Measurements from ENCODE around the gene IER3IP1. TPM values are rescaled to one million over a fixed set of nuclear protein-coding genes. Genes with fewer than 3 reads are reported as not detected.

Gene IER3IP1
- total and polyA plus RNA-seq, 2 of the 13 experiments (the other 11 are each of a cell fraction or from before 2014, with no cell fraction given), result 18.7 to 26.1 TPM

DNA sequence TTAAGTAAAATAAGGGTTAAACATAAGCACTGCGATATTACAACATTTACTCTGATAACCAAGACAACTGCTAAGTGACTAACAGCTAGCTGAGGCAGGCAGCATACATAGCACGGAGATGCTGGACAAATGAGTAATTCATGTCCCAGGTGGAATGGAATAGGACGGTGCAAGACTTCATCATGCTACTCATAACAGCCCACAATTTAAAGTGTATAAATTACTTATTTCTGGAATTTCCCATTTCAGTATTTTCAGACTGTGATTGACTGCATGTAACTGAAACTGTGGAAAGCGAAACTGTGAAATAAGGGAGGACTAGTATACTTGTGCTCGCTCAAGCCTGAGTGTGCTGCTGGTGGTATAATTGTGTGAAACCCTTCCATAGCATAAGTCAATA lies 12.9 kb downstream of the IER3IP1 start:
- DNase-seq (ENCODE audit: low spot score), result no peak
- CTCF ChIA-PET (ENCODE audit: low intra/inter-chr PET ratio, low total read pairs), result no interaction called here
- no peak for ATAC-seq
- H3K79me2 ChIP-seq (ENCODE audit: insufficient read depth, low read length), result peaks cover 85% of the 10 kb centered on the region
- no peaks in the 10 kb centered on the region for H3K9me3 ChIP-seq (ENCODE audit: low read length)
- in situ Hi-C loops (cut with HindIII; ENCODE audit: extremely low pct_ligation_motif_present, low pct_unique_long_range_greater_than_20kb) (no loop called here), intact Hi-C loops (cut with micrococcal nuclease; ENCODE audit: unreplicated experiment) (no loop called here)
- H3K4me1 ChIP-seq (ENCODE audit: insufficient read depth, low read length), result no peaks in the 10 kb centered on the region
- peaks cover 7% of the 10 kb centered on the region for H4K20me1 ChIP-seq (ENCODE audit: insufficient read depth, low read length)
- H2AFZ ChIP-seq (ENCODE audit: low read length), result no peak overlapping the region
- H3K4me2 ChIP-seq (ENCODE audit: low read depth, low read length), result no peak overlapping the region
- TF ChIP-seq POGZ (CRISPR knock-in tag; IDR thresholded peaks at IDR 0.05) (no peak), ZNF614 (CRISPR knock-in tag; IDR thresholded peaks at IDR 0.05; ENCODE audit: borderline replicate concordance) (no peak), HOXD1 (CRISPR knock-in tag; IDR thresholded peaks at IDR 0.05) (no peak), KMT2A (CRISPR knock-in tag; IDR thresholded peaks at IDR 0.05) (no peak), HNRNPL (IDR thresholded peaks at IDR 0.05; ENCODE audit: low read depth, low read length) (no peak), NCOA1 (CRISPR knock-in tag; IDR thresholded peaks at IDR 0.05) (no peak), RARA (CRISPR knock-in tag; IDR thresholded peaks at IDR 0.05) (no peak), AKAP8 (CRISPR knock-in tag; IDR thresholded peaks at IDR 0.05) (no peak), ZNF431 (CRISPR knock-in tag; IDR thresholded peaks at IDR 0.05; ENCODE audit: borderline replicate concordance, low read depth) (no peak), MED1 (CRISPR knock-in tag; IDR thresholded peaks at IDR 0.05) (no peak), ZNF382 (CRISPR knock-in tag; IDR thresholded peaks at IDR 0.05; ENCODE audit: borderline replicate concordance) (no peak)
- TF ChIP-seq, protein P1, sequence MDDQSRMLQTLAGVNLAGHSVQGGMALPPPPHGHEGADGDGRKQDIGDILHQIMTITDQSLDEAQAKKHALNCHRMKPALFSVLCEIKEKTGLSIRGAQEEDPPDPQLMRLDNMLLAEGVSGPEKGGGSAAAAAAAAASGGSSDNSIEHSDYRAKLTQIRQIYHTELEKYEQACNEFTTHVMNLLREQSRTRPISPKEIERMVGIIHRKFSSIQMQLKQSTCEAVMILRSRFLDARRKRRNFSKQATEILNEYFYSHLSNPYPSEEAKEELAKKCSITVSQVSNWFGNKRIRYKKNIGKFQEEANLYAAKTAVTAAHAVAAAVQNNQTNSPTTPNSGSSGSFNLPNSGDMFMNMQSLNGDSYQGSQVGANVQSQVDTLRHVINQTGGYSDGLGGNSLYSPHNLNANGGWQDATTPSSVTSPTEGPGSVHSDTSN (CRISPR knock-in tag; IDR thresholded peaks at IDR 0.05; ENCODE audit: borderline replicate concordance), result no peak
- TF ChIP-seq, protein P2, sequence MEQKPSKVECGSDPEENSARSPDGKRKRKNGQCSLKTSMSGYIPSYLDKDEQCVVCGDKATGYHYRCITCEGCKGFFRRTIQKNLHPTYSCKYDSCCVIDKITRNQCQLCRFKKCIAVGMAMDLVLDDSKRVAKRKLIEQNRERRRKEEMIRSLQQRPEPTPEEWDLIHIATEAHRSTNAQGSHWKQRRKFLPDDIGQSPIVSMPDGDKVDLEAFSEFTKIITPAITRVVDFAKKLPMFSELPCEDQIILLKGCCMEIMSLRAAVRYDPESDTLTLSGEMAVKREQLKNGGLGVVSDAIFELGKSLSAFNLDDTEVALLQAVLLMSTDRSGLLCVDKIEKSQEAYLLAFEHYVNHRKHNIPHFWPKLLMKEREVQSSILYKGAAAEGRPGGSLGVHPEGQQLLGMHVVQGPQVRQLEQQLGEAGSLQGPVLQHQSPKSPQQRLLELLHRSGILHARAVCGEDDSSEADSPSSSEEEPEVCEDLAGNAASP (CRISPR knock-in tag; IDR thresholded peaks at IDR 0.05; ENCODE audit: borderline replicate concordance), result no peak
- no TSS peak for BruUV-seq (replicated peaks)
- no peak overlapping the region for H3K9ac ChIP-seq (ENCODE audit: insufficient read depth, low read depth, low read length)
- FAIRE-seq, result no peak
- H3K27ac ChIP-seq (ENCODE audit: extremely low read length, insufficient read depth, low read length), result no peak overlapping the region
- 94% methylated on average over 5 of the region's 5 CpGs for WGBS (ENCODE audit: low lambda C conversion rate)
- peaks cover 0 to 12% of the 10 kb centered on the region in 2 experiments; a peak in 4 of 5 replicates for H3K36me3 ChIP-seq (replicated peaks in 1 of 2; ENCODE audit: control insufficient read depth in 1 of 2, insufficient read depth in 2 of 2, low read length in 2 of 2)
- POLR2A ChIA-PET, result interaction anchor here (1.3 kb wide), 1 partner anchor 13 kb away, joined by 4 read pairs; the partner anchor contains the start of gene HDHD2
- H3K4me3 ChIP-seq (replicated peaks in 1 of 3; ENCODE audit: insufficient read depth in 1 of 3, low read depth in 2 of 3, low read length in 3 of 3), result no peak overlapping the region
- H3K27me3 ChIP-seq (ENCODE audit: control insufficient read depth in 1 of 2, insufficient read depth in 2 of 2, low read length in 2 of 2), result no peaks in the 10 kb centered on the region
